HepG2 (cell line): ENCODE data around the gene CNIH3. TPM values are rescaled to one million over a fixed set of nuclear protein-coding genes. Genes with fewer than 3 reads are reported as not detected.

Experiments used
- ATAC-seq: fragments of 200-7000 bp; cut with Tn5 transposase; 3 replicates; pipeline ENCODE4 v1.9.1; 2020; ENCODE audit warnings: mild to moderate bottlenecking, moderate library complexity
- BruUV-seq: library from RNA; stranded (reverse); fragments of 400-500 nt; replicated peaks from 2 replicates; lab custom pipeline; 2021; lab: Mats Ljungman, UMichigan
- CTCF ChIA-PET: fragments of 300-600 bp; formaldehyde crosslinking; extraction: SDS; loops from one replicate; lab custom pipeline; 2021; ENCODE audit warnings: low total read pairs, inconsistent platforms, low intra/inter-chr PET ratio; lab: Yijun Ruan, JAX
- POLR2A ChIA-PET: fragments of 350-600 bp; sonication (Branson Sonifier 250); formaldehyde crosslinking; loops from one replicate; lab custom pipeline; 2020; ENCODE audit warnings: antibody characterized with exemption, inconsistent platforms; lab: Yijun Ruan, JAX
- DNase-seq: peaks from one replicate; pipeline ENCODE4 v3.0.0-alpha.2; 2015; ENCODE audit warnings: low spot score
- FAIRE-seq: peaks from 3 replicates; lab custom pipeline; 2011; peaks lifted over from hg19 to GRCh38; lab: Jason Lieb, UNC
- H2AFZ ChIP-seq: one replicate; pipeline ENCODE4 v1.6.1; 2011; ENCODE audit warnings: low read length, inconsistent platforms
- H3K27ac ChIP-seq: fragments of 300-600 bp; 3 replicates; pipeline ENCODE4 v1.8.0; 2011; ENCODE audit warnings: mixed run types, mild to moderate bottlenecking, mixed read lengths, low read length, inconsistent platforms; ENCODE audit not compliant: insufficient read depth; ENCODE audit errors: extremely low read length
- H3K27me3 ChIP-seq, 2 experiments: fragments of 200-600 bp in 1 of 2; 2 replicates in 1 of 2; 3 replicates in 1 of 2; pipeline versions ENCODE4 v1.6.0 to v1.8.0; 2011; ENCODE audit warnings: low read length in 2 of 2, mild to moderate bottlenecking in 2 of 2, moderate library complexity in 2 of 2, inconsistent platforms in 1 of 2; ENCODE audit not compliant: insufficient read depth in 2 of 2, control insufficient read depth in 1 of 2
- H3K36me3 ChIP-seq, 2 experiments: fragments of 200-600 bp in 1 of 2; replicated peaks in 1 of 2; 2 replicates in 1 of 2; 3 replicates in 1 of 2; pipeline versions ENCODE4 v1.5.1 to v1.8.0; 2011; ENCODE audit warnings: low read length in 2 of 2, inconsistent platforms in 1 of 2; ENCODE audit not compliant: insufficient read depth in 2 of 2, control insufficient read depth in 1 of 2
- H3K4me1 ChIP-seq: 2 replicates; pipeline ENCODE4 v1.5.1; 2012; ENCODE audit warnings: low read length, inconsistent platforms; ENCODE audit not compliant: insufficient read depth
- H3K4me2 ChIP-seq: 2 replicates; pipeline ENCODE4 v1.6.0; 2011; ENCODE audit warnings: low read depth, low read length, inconsistent platforms
- H3K4me3 ChIP-seq, 3 experiments: fragments of 200-600 bp in 1 of 3; sonication (generic), shearing (Covaris generic) in 1 of 3; replicated peaks in 1 of 3; 2 replicates each; pipeline ENCODE4 v1.5.1; 2011 to 2016; ENCODE audit warnings: low read length in 3 of 3, inconsistent platforms in 2 of 3, low read depth in 2 of 3, mild to moderate bottlenecking in 2 of 3, control low read depth in 1 of 3, mixed read lengths in 1 of 3; ENCODE audit not compliant: insufficient read depth in 1 of 3
- H3K79me2 ChIP-seq: one replicate; pipeline ENCODE4 v1.6.1; 2011; ENCODE audit warnings: low read length, inconsistent platforms; ENCODE audit not compliant: insufficient read depth
- H3K9ac ChIP-seq: 2 replicates; pipeline ENCODE4 v1.6.0; 2011; ENCODE audit warnings: mild to moderate bottlenecking, low read depth, low read length, inconsistent platforms; ENCODE audit not compliant: insufficient read depth
- H3K9me3 ChIP-seq: 2 replicates; pipeline ENCODE4 v1.5.1; 2012; ENCODE audit warnings: mild to moderate bottlenecking, low read length
- H4K20me1 ChIP-seq: 2 replicates; pipeline ENCODE4 v1.6.0; 2011; ENCODE audit warnings: inconsistent platforms, mild to moderate bottlenecking, low read length, moderate library complexity; ENCODE audit not compliant: insufficient read depth
- DDIT3 ChIP-seq: sonication (generic); formaldehyde crosslinking; IDR thresholded peaks from 2 replicates; pipeline ENCODE4 v1.4.0; 2020; ENCODE audit warnings: mild to moderate bottlenecking, missing genetic modification reagents
- KDM5B ChIP-seq: sonication (generic); formaldehyde crosslinking; IDR thresholded peaks from 2 replicates; pipeline ENCODE4 v1.4.0; 2020; ENCODE audit warnings: missing genetic modification reagents, mild to moderate bottlenecking, borderline replicate concordance
- MEIS1 ChIP-seq: sonication (generic); formaldehyde crosslinking; IDR thresholded peaks from 2 replicates; pipeline ENCODE4 v1.9.0; 2021; ENCODE audit warnings: mild to moderate bottlenecking, missing genetic modification reagents, moderate library complexity, borderline replicate concordance
- ZKSCAN8 ChIP-seq: IDR thresholded peaks from 2 replicates; pipeline ENCODE4 v1.6.1; 2016; ENCODE audit warnings: borderline replicate concordance, missing genetic modification reagents, missing compliant biosample characterization
- ZNF232 ChIP-seq: sonication (generic); formaldehyde crosslinking; IDR thresholded peaks from 2 replicates; pipeline ENCODE4 v1.4.0; 2020; ENCODE audit warnings: missing genetic modification reagents, borderline replicate concordance
- ZNF329 ChIP-seq: sonication (generic); formaldehyde crosslinking; IDR thresholded peaks from 2 replicates; pipeline ENCODE4 v1.9.0; 2021; ENCODE audit warnings: low read depth, mild to moderate bottlenecking, missing genetic modification reagents
- ZNF547 ChIP-seq: sonication (generic); formaldehyde crosslinking; IDR thresholded peaks from 2 replicates; pipeline ENCODE4 v1.5.1; 2020; ENCODE audit warnings: mild to moderate bottlenecking, missing genetic modification reagents
- ZNF709 ChIP-seq: sonication (generic); formaldehyde crosslinking; IDR thresholded peaks from 2 replicates; pipeline ENCODE4 v1.5.0; 2020; ENCODE audit warnings: mild to moderate bottlenecking, missing genetic modification reagents
- ZNF75D ChIP-seq: sonication (generic); formaldehyde crosslinking; IDR thresholded peaks from 2 replicates; pipeline ENCODE4 v1.8.1; 2023; ENCODE audit warnings: missing genetic modification reagents, mild to moderate bottlenecking, borderline replicate concordance
- ZNF816 ChIP-seq: sonication (generic); formaldehyde crosslinking; IDR thresholded peaks from 2 replicates; pipeline ENCODE4 v1.8.0; 2022; ENCODE audit warnings: missing genetic modification reagents, mild to moderate bottlenecking, borderline replicate concordance
- ZNF883 ChIP-seq: sonication (generic); formaldehyde crosslinking; IDR thresholded peaks from 2 replicates; pipeline ENCODE4 v1.5.1; 2020; ENCODE audit warnings: mild to moderate bottlenecking, missing genetic modification reagents; ENCODE audit errors: not compliant biosample characterization
- WGBS: methylation state at CpG from one replicate; pipeline ENCODE4 v1.1.6; 2017; ENCODE audit warnings: low lambda C conversion rate; 5-methylcytosine and 5-hydroxymethylcytosine counted together
- in situ Hi-C: cut with HindIII; loops from 2 replicates; pipeline ENCODE4 v1.10.0; 2017; ENCODE audit warnings: low pct_unique_long_range_greater_than_20kb; ENCODE audit not compliant: extremely low pct_ligation_motif_present
- intact Hi-C: fragments of 100-400 bp; cut with micrococcal nuclease; formaldehyde crosslinking; loops from one replicate; pipeline ENCODE4 v1.10.0; 2022; ENCODE audit not compliant: unreplicated experiment
- polyA plus RNA-seq, 8 experiments: library from polyadenylated mRNA; depleted of rRNA in 3 of 8; stranded (reverse) in 7 of 8; unstranded in 1 of 8; fragments of >200 nt; fragmentation: Illumina TruSeq in 4 of 8; extraction: Trizol in 4 of 8; gene quantifications; 2 replicates each; pipeline versions ENCODE4 v1.2.1 to v1.2.3, GENCODE V29; 2011 to 2016; ENCODE audit warnings: low read depth in 4 of 8, missing spikeins in 1 of 8, mixed read lengths in 1 of 8; ENCODE audit not compliant: insufficient read depth in 1 of 8
- total RNA-seq, 5 experiments: library from RNA; depleted of rRNA; stranded (reverse); fragments of >200 nt; fragmentation: Illumina TruSeq; extraction: Trizol; gene quantifications; 2 replicates each; pipeline ENCODE4 v1.2.3, GENCODE V29; 2016; ENCODE audit warnings: low read depth in 1 of 5
- TF ChIP-seq, protein P1 (sequence below): sonication (generic); formaldehyde crosslinking; IDR thresholded peaks from 2 replicates; pipeline ENCODE4 v1.5.1; 2020; ENCODE audit warnings: missing genetic modification reagents, mild to moderate bottlenecking, borderline replicate concordance

CNIH3 gene
- total and polyA plus RNA-seq, 2 of the 13 experiments (the other 11 are each of a cell fraction or from before 2014, with no cell fraction given) = 0.36 to 1.1 TPM

GRCh38 chr1:224753491-224753890 lies 137.4 kb downstream of the CNIH3 start (continued):
- TF ChIP-seq ZKSCAN8 (CRISPR knock-in tag) (no peak), DDIT3 (CRISPR knock-in tag) (no peak), ZNF709 (no peak), MEIS1 (CRISPR knock-in tag) (no peak), ZNF816 (CRISPR knock-in tag) (no peak), ZNF329 (CRISPR knock-in tag) (no peak), ZNF232 (CRISPR knock-in tag) (no peak), ZNF883 (CRISPR knock-in tag) (no peak), ZNF547 (no peak), KDM5B (CRISPR knock-in tag) (no peak)
- TF ChIP-seq, protein P1, sequence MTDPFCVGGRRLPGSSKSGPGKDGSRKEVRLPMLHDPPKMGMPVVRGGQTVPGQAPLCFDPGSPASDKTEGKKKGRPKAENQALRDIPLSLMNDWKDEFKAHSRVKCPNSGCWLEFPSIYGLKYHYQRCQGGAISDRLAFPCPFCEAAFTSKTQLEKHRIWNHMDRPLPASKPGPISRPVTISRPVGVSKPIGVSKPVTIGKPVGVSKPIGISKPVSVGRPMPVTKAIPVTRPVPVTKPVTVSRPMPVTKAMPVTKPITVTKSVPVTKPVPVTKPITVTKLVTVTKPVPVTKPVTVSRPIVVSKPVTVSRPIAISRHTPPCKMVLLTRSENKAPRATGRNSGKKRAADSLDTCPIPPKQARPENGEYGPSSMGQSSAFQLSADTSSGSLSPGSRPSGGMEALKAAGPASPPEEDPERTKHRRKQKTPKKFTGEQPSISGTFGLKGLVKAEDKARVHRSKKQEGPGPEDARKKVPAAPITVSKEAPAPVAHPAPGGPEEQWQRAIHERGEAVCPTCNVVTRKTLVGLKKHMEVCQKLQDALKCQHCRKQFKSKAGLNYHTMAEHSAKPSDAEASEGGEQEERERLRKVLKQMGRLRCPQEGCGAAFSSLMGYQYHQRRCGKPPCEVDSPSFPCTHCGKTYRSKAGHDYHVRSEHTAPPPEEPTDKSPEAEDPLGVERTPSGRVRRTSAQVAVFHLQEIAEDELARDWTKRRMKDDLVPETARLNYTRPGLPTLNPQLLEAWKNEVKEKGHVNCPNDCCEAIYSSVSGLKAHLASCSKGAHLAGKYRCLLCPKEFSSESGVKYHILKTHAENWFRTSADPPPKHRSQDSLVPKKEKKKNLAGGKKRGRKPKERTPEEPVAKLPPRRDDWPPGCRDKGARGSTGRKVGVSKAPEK (CRISPR knock-in tag) = no peak

- no peak overlapping the region for H3K9ac ChIP-seq
- no peak overlapping the region for H3K27ac ChIP-seq
- H4K20me1 ChIP-seq = no peaks in the 10 kb centered on the region
- H2AFZ ChIP-seq = no peak overlapping the region
- ATAC-seq = no peak
- intact Hi-C loops (no loop called here), in situ Hi-C loops (no loop called here)
- no peaks in the 10 kb centered on the region for H3K36me3 ChIP-seq
- H3K4me2 ChIP-seq = no peak overlapping the region
- TF ChIP-seq ZNF75D = no peak
- FAIRE-seq = no peak
- no peaks in the 10 kb centered on the region for H3K4me1 ChIP-seq
- 2% methylated on average over 4 of the region's 4 CpGs for WGBS
- H3K79me2 ChIP-seq = no peaks in the 10 kb centered on the region
- CTCF ChIA-PET = no interaction called here
- DNase-seq = no peak
- no peak overlapping the region for H3K4me3 ChIP-seq
- H3K9me3 ChIP-seq = peaks cover 18% of the 10 kb centered on the region
- no TSS peak for BruUV-seq
- H3K27me3 ChIP-seq = no peaks in the 10 kb centered on the region
- POLR2A ChIA-PET = no interaction called here
Observed at GRCh38 chr1:224755586-224755985, 139.5 kb downstream of the CNIH3 start.
